Stimulated activated CD4-positive, alpha-beta T cell treated with anti-CD3 and anti-CD28 coated beads, TNF-alpha, amount 100 ng/mL, for 24 hours (primary cell): Measurements from ENCODE around the gene RNF34.

Experiments
- DNase-seq, 3 experiments: peaks; one replicate each; pipeline ENCODE4 v3.0.0-alpha.2; 2020; ENCODE audit warnings: low read depth in 3 of 3

Gene RNF34

GRCh38 chr12:121388421-121388981 lies 11.4 kb upstream of the RNF34 start:
- no peak for DNase-seq

GRCh38 chr12:121390856-121391255 lies 9.1 kb upstream of the RNF34 start:
- no peak for DNase-seq

- peak in 2 of 3 experiments; percentile 8 to 33 for DNase-seq
Measured at GRCh38 chr12:121391619-121392324, 8.1 kb upstream of the RNF34 start.

GRCh38 chr12:121392325-121392716 lies 7.6 kb upstream of the RNF34 start:
- DNase-seq = no peak

- DNase-seq = no peak
Measured at GRCh38 chr12:121397521-121397920, 2.4 kb upstream of the RNF34 start.

- no peak for DNase-seq
Measured at GRCh38 chr12:121398355-121398754, 1.6 kb upstream of the RNF34 start.

GRCh38 chr12:121400332-121401139 lies 618 bp downstream of the RNF34 start:
- peak; percentile 33 to 55 (median 51) for DNase-seq

GRCh38 chr12:121403721-121404120 lies 3.8 kb downstream of the RNF34 start:
- DNase-seq = no peak

GRCh38 chr12:121404734-121405133 lies 4.8 kb downstream of the RNF34 start:
- DNase-seq = no peak

- no peak for DNase-seq
Measured at GRCh38 chr12:121405211-121405610, 5.3 kb downstream of the RNF34 start.

- DNase-seq = no peak
Measured at GRCh38 chr12:121413917-121414316, 14.0 kb downstream of the RNF34 start.

- no peak for DNase-seq
Measured at GRCh38 chr12:121417847-121418246, 17.9 kb downstream of the RNF34 start.

GRCh38 chr12:121420109-121420508 lies 20.2 kb downstream of the RNF34 start:
- no peak for DNase-seq

- DNase-seq = no peak
Measured at GRCh38 chr12:121423253-121423652, 23.3 kb downstream of the RNF34 start.

- DNase-seq = no peak
Measured at GRCh38 chr12:121423682-121424623, 24.0 kb downstream of the RNF34 start.

GRCh38 chr12:121424624-121424975 lies 24.7 kb downstream of the RNF34 start:
- no peak for DNase-seq

GRCh38 chr12:121427556-121428050 lies 27.7 kb downstream of the RNF34 start:
- no peak for DNase-seq

GRCh38 chr12:121428883-121429282 lies 29.0 kb downstream of the RNF34 start:
- no peak for DNase-seq

- no peak for DNase-seq
Measured at GRCh38 chr12:121430833-121431415, 31.0 kb downstream of the RNF34 start.

- DNase-seq = no peak
Measured at GRCh38 chr12:121432740-121433480, 33.0 kb downstream of the RNF34 start.

GRCh38 chr12:121436706-121437105 lies 36.8 kb downstream of the RNF34 start:
- no peak for DNase-seq
